GM12878 (cell line): ENCODE results near the gene CBLN3. TPM values are rescaled to one million over a fixed set of nuclear protein-coding genes. Genes with fewer than 3 reads are reported as not detected.

Experiments used
- ATAC-seq: fragments of 200-7000 bp; cut with Tn5 transposase; 3 replicates; pipeline ENCODE4 v1.9.1; 2020; ENCODE audit warnings: mild to moderate bottlenecking, moderate library complexity
- BruUV-seq: library from RNA; stranded (reverse); fragments of 400-500 nt; replicated peaks from 2 replicates; lab custom pipeline; 2021; lab: Mats Ljungman, UMichigan
- CTCF ChIA-PET: fragments of 300-600 bp; sonication (Branson Sonifier 250); formaldehyde crosslinking; extraction: SDS; loops from one replicate; lab custom pipeline; 2021; ENCODE audit warnings: inconsistent platforms; lab: Yijun Ruan, JAX
- POLR2A ChIA-PET: fragments of 350-600 bp; formaldehyde crosslinking; extraction: SDS; loops from one replicate; lab custom pipeline; 2021; ENCODE audit warnings: inconsistent platforms; lab: Charles Lee
- RAD21 ChIA-PET: fragments of 300-600 bp; sonication (Branson Sonifier 250); formaldehyde crosslinking; loops from one replicate; lab custom pipeline; 2023; ENCODE audit warnings: antibody characterized with exemption; ENCODE audit not compliant: unreplicated experiment; lab: Charles Lee
- SMC1A ChIA-PET: fragments of 300-600 bp; sonication (Branson Sonifier 250); formaldehyde crosslinking; loops from one replicate; lab custom pipeline; 2023; ENCODE audit not compliant: unreplicated experiment, uncharacterized antibody; lab: Charles Lee
- DNase-seq: peaks from one replicate; pipeline ENCODE4 v3.0.0-alpha.2; 2011; ENCODE audit warnings: low read depth, low spot score
- FAIRE-seq: peaks from 3 replicates; lab custom pipeline; 2011; peaks lifted over from hg19 to GRCh38; lab: Jason Lieb, UNC
- H2AFZ ChIP-seq: 2 replicates; pipeline ENCODE4 v1.6.0; 2011; ENCODE audit warnings: low read depth, low read length, control low read depth; ENCODE audit not compliant: control insufficient read depth
- H3K27ac ChIP-seq: 2 replicates; pipeline ENCODE4 v1.5.1; 2011; ENCODE audit warnings: control low read depth; ENCODE audit not compliant: control insufficient read depth, insufficient read depth
- H3K27me3 ChIP-seq, 2 experiments: replicated peaks in 1 of 2; 2 replicates each; pipeline versions ENCODE4 v1.6.0 to v1.6.1; 2011; ENCODE audit warnings: low read length in 1 of 2; ENCODE audit not compliant: control insufficient read depth in 2 of 2, insufficient read depth in 2 of 2
- H3K36me3 ChIP-seq, 2 experiments: 2 replicates each; pipeline ENCODE4 v1.5.1; 2011; ENCODE audit warnings: low read length in 1 of 2; ENCODE audit not compliant: control insufficient read depth in 2 of 2, insufficient read depth in 2 of 2
- H3K4me1 ChIP-seq: 2 replicates; pipeline ENCODE4 v1.6.1; 2011; ENCODE audit warnings: mild to moderate bottlenecking, low read length, moderate library complexity, mixed read lengths; ENCODE audit not compliant: control insufficient read depth, insufficient read depth
- H3K4me2 ChIP-seq: 2 replicates; pipeline ENCODE4 v1.6.0; 2011; ENCODE audit warnings: control low read depth; ENCODE audit not compliant: control insufficient read depth, insufficient read depth
- H3K4me3 ChIP-seq: fragments of 200-600 bp; sonication (generic); 2 replicates; pipeline ENCODE4 v1.5.1; 2016
- H3K79me2 ChIP-seq: 2 replicates; pipeline ENCODE4 v1.6.0; 2011; ENCODE audit warnings: low read length; ENCODE audit not compliant: control insufficient read depth, insufficient read depth
- H3K9ac ChIP-seq: 2 replicates; pipeline ENCODE4 v1.8.0; 2011; ENCODE audit warnings: low read length, control low read depth, mixed read lengths; ENCODE audit not compliant: control insufficient read depth, insufficient read depth
- H3K9me3 ChIP-seq: replicated peaks from 3 replicates; pipeline ENCODE4 v1.5.1; 2011; ENCODE audit warnings: mild to moderate bottlenecking, low read length; ENCODE audit not compliant: control insufficient read depth, insufficient read depth
- H4K20me1 ChIP-seq: 2 replicates; pipeline ENCODE4 v1.6.0; 2011; ENCODE audit not compliant: control insufficient read depth, insufficient read depth
- ATF2 ChIP-seq: IDR thresholded peaks from 2 replicates; pipeline ENCODE4 v1.6.1; 2012; ENCODE audit warnings: low read length, inconsistent platforms
- DPF2 ChIP-seq: fragments of 450-650 bp; IDR thresholded peaks from 2 replicates; pipeline ENCODE4 v1.6.1; 2017; ENCODE audit warnings: mild to moderate bottlenecking
- ESRRA ChIP-seq: IDR thresholded peaks from 2 replicates; pipeline ENCODE4 v1.6.1; 2012; ENCODE audit warnings: mild to moderate bottlenecking, low read length, improper control_type of control experiment
- IRF4 ChIP-seq: IDR thresholded peaks from 2 replicates; pipeline ENCODE4 v1.6.1; 2011; ENCODE audit warnings: low read depth, low read length
- LARP7 ChIP-seq: fragments of 450-650 bp; IDR thresholded peaks from 2 replicates; pipeline ENCODE4 v1.6.1; 2017; ENCODE audit warnings: mild to moderate bottlenecking
- MXI1 ChIP-seq: fragments of 150-350 bp; IDR thresholded peaks from 2 replicates; pipeline ENCODE4 v1.6.1; 2011; ENCODE audit warnings: low read depth, mild to moderate bottlenecking, inconsistent platforms, low read length, improper control_type of control experiment
- NBN ChIP-seq: fragments of 450-650 bp; IDR thresholded peaks from 2 replicates; pipeline ENCODE4 v1.6.1; 2016
- NR2F1 ChIP-seq: fragments of 450-650 bp; conservative IDR thresholded peaks from 2 replicates; pipeline ENCODE4 v1.6.1; 2017; ENCODE audit warnings: mild to moderate bottlenecking
- POU2F2 ChIP-seq: IDR thresholded peaks from 3 replicates; pipeline ENCODE4 v1.6.1; 2011; ENCODE audit warnings: low read depth, mild to moderate bottlenecking, low read length, borderline replicate concordance
- SP1 ChIP-seq: IDR thresholded peaks from one replicate; pipeline ENCODE4 v1.6.1; 2011; ENCODE audit warnings: low read depth, low read length
- SPI1 ChIP-seq: IDR thresholded peaks from 2 replicates; pipeline ENCODE4 v1.6.1; 2011; ENCODE audit warnings: low read depth, mild to moderate bottlenecking, low read length, moderate library complexity, borderline replicate concordance; ENCODE audit not compliant: insufficient read depth
- SREBF1 ChIP-seq: IDR thresholded peaks from 2 replicates; pipeline ENCODE4 v1.6.1; 2012; ENCODE audit warnings: mild to moderate bottlenecking, low read length
- ZBTB40 ChIP-seq: fragments of 450-650 bp; IDR thresholded peaks from 2 replicates; pipeline ENCODE4 v1.6.1; 2016; ENCODE audit warnings: mild to moderate bottlenecking, moderate library complexity, borderline replicate concordance
- ZNF384 ChIP-seq: IDR thresholded peaks from 2 replicates; pipeline ENCODE4 v1.6.1; 2012; ENCODE audit warnings: low read depth, mild to moderate bottlenecking, low read length, improper control_type of control experiment, borderline replicate concordance
- ZSCAN29 ChIP-seq: fragments of 450-650 bp; IDR thresholded peaks from 2 replicates; pipeline ENCODE4 v1.6.1; 2017; ENCODE audit warnings: mild to moderate bottlenecking, moderate library complexity
- WGBS: methylation state at CpG from one replicate; pipeline ENCODE4 v1.1.6; 2016; ENCODE audit warnings: low lambda C conversion rate; ENCODE audit not compliant: insufficient replicate concordance, insufficient coverage; ENCODE audit errors: missing lambda C conversion rate; 5-methylcytosine and 5-hydroxymethylcytosine counted together
- in situ Hi-C: fragments of 300-500 bp; cut with MboI; formaldehyde crosslinking; loops from 9 replicates; pipeline ENCODE4 v1.14.3; 2018; ENCODE audit warnings: mixed read lengths
- intact Hi-C: fragments of 100-400 bp; cut with micrococcal nuclease; formaldehyde crosslinking; loops from one replicate; pipeline ENCODE4 v1.14.2; 2022; ENCODE audit not compliant: unreplicated experiment
- polyA plus RNA-seq, 11 experiments: library from polyadenylated mRNA; depleted of rRNA in 4 of 11; unstranded in 6 of 11; stranded (reverse) in 5 of 11; fragments of >200 nt; fragmentation: Nextera tagmentation in 4 of 11; fragmentation: Illumina TruSeq in 1 of 11; extraction: Ambion mirVana in 4 of 11; extraction: Trizol in 1 of 11; gene quantifications; 1 replicate in 1 of 11; 2 replicates in 10 of 11; pipeline versions ENCODE4 v1.2.1 to v1.2.3, GENCODE V29; 2011 to 2016; ENCODE audit warnings: inconsistent platforms in 2 of 11, missing spikeins in 2 of 11, low read depth in 1 of 11
- total RNA-seq, 4 experiments: library from RNA; depleted of rRNA in 3 of 4; stranded (reverse); fragments of >200 nt in 3 of 4; fragmentation: Illumina TruSeq in 1 of 4; extraction: Trizol in 1 of 4; gene quantifications; 2 replicates each; pipeline versions ENCODE4 v1.2.1 to v1.2.3, GENCODE V29; 2013 to 2021

Gene CBLN3
- total and polyA plus RNA-seq, 10 of the 15 experiments (the other 5 are each of a cell fraction or from before 2014, with no cell fraction given), result 0.16 to 4.9 (median 1.3) TPM

- TF ChIP-seq ZNF384 (no peak), DPF2 (no peak), ZSCAN29 (no peak), NR2F1 (no peak), LARP7 (no peak), ESRRA (no peak), POU2F2 (no peak), ATF2 (no peak), NBN (no peak)
These were observed 5.8 kb upstream of the CBLN3 start (continued) for GRCh38 chr14:24435192-24435810.

DNA sequence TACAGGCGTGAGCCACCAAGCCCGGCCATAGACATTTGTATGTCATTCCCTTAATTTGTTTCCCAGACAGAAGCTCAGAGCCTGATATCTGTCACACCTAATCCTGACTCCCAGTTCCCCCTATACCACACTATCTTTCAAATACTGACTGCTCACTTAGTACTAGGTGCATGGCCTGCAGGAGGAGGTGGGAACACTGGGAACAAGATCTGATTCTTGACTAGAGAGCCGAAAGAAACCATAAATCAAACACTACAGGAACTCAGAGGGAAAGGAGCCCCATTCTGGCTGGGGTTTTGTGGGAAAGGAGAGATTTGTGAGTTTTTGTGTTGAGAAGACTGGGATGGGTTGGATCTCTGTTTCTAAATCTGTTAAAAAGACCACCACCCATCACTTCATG is 5.2 kb upstream of the CBLN3 start:
- no peaks in the 10 kb centered on the region for H3K27me3 ChIP-seq
- ChIA-PET POLR2A (no interaction called here), RAD21 (interaction anchor here (4.2 kb wide), 1 partner anchor 101 kb away, joined by 31 read pairs; no protein-coding TSS in a partner anchor), CTCF (interaction anchor here (2.1 to 11.4 kb wide), 5 partner anchors 11 to 123 kb away, joined by 5 to 220 read pairs (median 20); partner anchors contain the start of genes ADCY4 and RIPK3), SMC1A (interaction anchor here (3.4 to 8.1 kb wide), 3 partner anchors 69 to 102 kb away, joined by 19 to 73 read pairs (median 53); partner anchors contain the start of genes ADCY4 and RIPK3)
- H3K79me2 ChIP-seq, result peaks cover 19% of the 10 kb centered on the region
- no peaks in the 10 kb centered on the region for H3K9me3 ChIP-seq
- intact Hi-C loops, result no loop called here
- DNase-seq (no peak), ATAC-seq (no peak), FAIRE-seq (no peak)
- no peak overlapping the region for H3K27ac ChIP-seq
- peaks cover 7 to 33% of the 10 kb centered on the region in 2 experiments for H3K36me3 ChIP-seq
- H4K20me1 ChIP-seq, result no peaks in the 10 kb centered on the region
- H3K9ac ChIP-seq, result no peak overlapping the region
- WGBS, result 97% methylated on average over 3 of the region's 3 CpGs
- H3K4me3 ChIP-seq, result no peak overlapping the region
- BruUV-seq, result no TSS peak
- in situ Hi-C loops, result loop anchor here (5.0 to 10.0 kb wide), 4 partner anchors 67 to 1130 kb away; partner anchors contain the start of genes BCL2L2, NFATC4, PPP1R3E and TINF2
- H2AFZ ChIP-seq, result no peak overlapping the region
- no peak overlapping the region for H3K4me2 ChIP-seq
- H3K4me1 ChIP-seq, result peaks cover 18% of the 10 kb centered on the region
- TF ChIP-seq ATF2, result no peak
- no peak for TF ChIP-seq SREBF1
- TF ChIP-seq MXI1, result no peak
- TF ChIP-seq SPI1, result no peak
- TF ChIP-seq IRF4, result no peak
- TF ChIP-seq SP1, result no peak
- no peak for TF ChIP-seq ZBTB40
